Prostate gland (tissue), 2 donors: ENCODE measurements around the gene TRPM3.

Experiments used
- CTCF ChIP-seq, 4 experiments: fragments of 200-600 bp in 2 of 4; fragments of 450-650 bp in 2 of 4; sonication (generic) in 2 of 4; IDR thresholded peaks; 1 replicate in 3 of 4; 2 replicates in 1 of 4; pipeline ENCODE4 v1.5.1; 2016 to 2019; ENCODE audit warnings: antibody characterized with exemption in 4 of 4, mild to moderate bottlenecking in 2 of 4, moderate library complexity in 2 of 4
- POLR2A ChIP-seq: fragments of 450-650 bp; IDR thresholded peaks from one replicate; pipeline ENCODE4 v1.6.1; 2016; ENCODE audit warnings: antibody characterized with exemption, mild to moderate bottlenecking
- POLR2AphosphoS5 ChIP-seq: sonication (generic); formaldehyde crosslinking; IDR thresholded peaks from one replicate; pipeline ENCODE4 v1.6.1; 2017; ENCODE audit warnings: antibody characterized with exemption

GRCh38 chr9:70618784-70619183 is 502.6 kb downstream of the TRPM3 start:
- no peak for TF ChIP-seq CTCF (IDR thresholded peaks at IDR 0.05)
- no peak for TF ChIP-seq POLR2A
- TF ChIP-seq POLR2AphosphoS5 = no peak
